Stimulated activated CD4-positive, alpha-beta T cell treated with anti-CD3 and anti-CD28 coated beads, TNF-alpha, amount 100 ng/mL, for 1 hour (primary cell): Measurements from ENCODE around the gene KIAA0930.
"Not testable (repeated sequence)": the region's sequence is repeated elsewhere in the genome, so short reads cannot be mapped to it uniquely, and the experiment has no call there.

Experiments used
- DNase-seq, 3 donors: peaks; one replicate each; pipeline ENCODE4 v3.0.0-alpha.2; 2020; ENCODE audit warnings: low read depth in 3 of 3, low spot score in 1 of 3

KIAA0930 gene

GRCh38 chr22:45202333-45203149, 38.2 kb downstream of the KIAA0930 start:
- DNase-seq = no peak

GRCh38 chr22:45201678-45202332, 38.9 kb downstream of the KIAA0930 start:
- no peak for DNase-seq

GRCh38 chr22:45200860-45201511, 39.7 kb downstream of the KIAA0930 start:
- DNase-seq = no peak

- no peak for DNase-seq
Observed at GRCh38 chr22:45200230-45200629, 40.5 kb downstream of the KIAA0930 start.

- DNase-seq = no peak
Observed at GRCh38 chr22:45199723-45200122, 41.0 kb downstream of the KIAA0930 start.

GRCh38 chr22:45198463-45198795, 42.3 kb downstream of the KIAA0930 start:
- no peak for DNase-seq

- DNase-seq = no peak
Observed at GRCh38 chr22:45197606-45198462, 42.9 kb downstream of the KIAA0930 start.

- no peak for DNase-seq
Observed at GRCh38 chr22:45196926-45197605, 43.6 kb downstream of the KIAA0930 start.

- DNase-seq = no peak
Observed at GRCh38 chr22:45196308-45196707, 44.4 kb downstream of the KIAA0930 start.

GRCh38 chr22:45195616-45196015, 45.1 kb downstream of the KIAA0930 start:
- no peak for DNase-seq

GRCh38 chr22:45194686-45195085, 46.0 kb downstream of the KIAA0930 start:
- no peak for DNase-seq

GRCh38 chr22:45192701-45193187, 48.0 kb downstream of the KIAA0930 start:
- DNase-seq = no peak

- not testable (repeated sequence) for DNase-seq
Observed at GRCh38 chr22:45191746-45192145, 48.9 kb downstream of the KIAA0930 start.

GRCh38 chr22:45190202-45190872, 50.4 kb downstream of the KIAA0930 start:
- no peak for DNase-seq

- no peak for DNase-seq
Observed at GRCh38 chr22:45188779-45189178, 51.9 kb downstream of the KIAA0930 start.

GRCh38 chr22:45187891-45188290, 52.8 kb downstream of the KIAA0930 start:
- no peak for DNase-seq

GRCh38 chr22:45185718-45186514, 54.8 kb downstream of the KIAA0930 start:
- DNase-seq = no peak

GRCh38 chr22:45183974-45184373, 56.7 kb downstream of the KIAA0930 start:
- DNase-seq = no peak

- DNase-seq = no peak
Observed at GRCh38 chr22:45181766-45182165, 58.9 kb downstream of the KIAA0930 start.
